Fibroblast of lung (primary cell): Measurements from ENCODE around the gene RAP1GAP2. TPM values are rescaled to one million over a fixed set of nuclear protein-coding genes. Genes with fewer than 3 reads are reported as not detected.

Experiments used
- DNase-seq, 2 donors: peaks; one replicate each; pipeline versions ENCODE4 v3.0.0 to v3.0.0-alpha.2; 2010; ENCODE audit warnings: low read depth in 2 of 2
- H2AFZ ChIP-seq: 2 replicates; pipeline ENCODE4 v1.5.1; 2012; ENCODE audit warnings: low read length, control low read depth, inconsistent platforms
- H3K27ac ChIP-seq: 2 replicates; pipeline ENCODE4 v1.5.1; 2011; ENCODE audit warnings: low read length, control low read depth; ENCODE audit not compliant: insufficient read depth
- H3K27me3 ChIP-seq: 2 replicates; pipeline ENCODE4 v1.5.1; 2011; ENCODE audit warnings: mild to moderate bottlenecking, low read length; ENCODE audit not compliant: control insufficient read depth, insufficient read depth
- H3K36me3 ChIP-seq: 2 replicates; pipeline ENCODE4 v1.5.1; 2011; ENCODE audit warnings: low read length; ENCODE audit not compliant: control insufficient read depth, insufficient read depth
- H3K4me1 ChIP-seq: 2 replicates; pipeline ENCODE4 v1.5.1; 2011; ENCODE audit warnings: low read length; ENCODE audit not compliant: control insufficient read depth, insufficient read depth; ENCODE audit errors: extremely low read depth
- H3K4me2 ChIP-seq: 2 replicates; pipeline ENCODE4 v1.5.1; 2011; ENCODE audit warnings: low read length, control low read depth; ENCODE audit not compliant: insufficient read depth; ENCODE audit errors: extremely low read depth
- H3K4me3 ChIP-seq, 4 experiments: fragments of 200-600 bp in 1 of 4; sonication (generic) in 1 of 4; replicated peaks in 1 of 4; 2 replicates each; pipeline ENCODE4 v1.5.1; 2011 to 2016; ENCODE audit warnings: low read length in 4 of 4, low read depth in 3 of 4, mild to moderate bottlenecking in 3 of 4, control low read depth in 2 of 4, inconsistent platforms in 1 of 4, mixed read lengths in 1 of 4; ENCODE audit not compliant: insufficient read depth in 1 of 4; ENCODE audit errors: control extremely low read depth in 1 of 4
- H3K79me2 ChIP-seq: 2 replicates; pipeline ENCODE4 v1.5.1; 2012; ENCODE audit warnings: mild to moderate bottlenecking, low read length, inconsistent platforms; ENCODE audit not compliant: control insufficient read depth, insufficient read depth
- H3K9ac ChIP-seq: 2 replicates; pipeline ENCODE4 v1.5.1; 2011; ENCODE audit warnings: mild to moderate bottlenecking, low read length, control low read depth; ENCODE audit not compliant: insufficient read depth
- H3K9me3 ChIP-seq: 2 replicates; pipeline ENCODE4 v1.5.1; 2012; ENCODE audit warnings: low read depth, low read length; ENCODE audit not compliant: control insufficient read depth, insufficient read depth
- H4K20me1 ChIP-seq: 2 replicates; pipeline ENCODE4 v1.5.1; 2011; ENCODE audit warnings: low read length; ENCODE audit not compliant: control insufficient read depth, insufficient read depth; ENCODE audit errors: extremely low read depth
- CTCF ChIP-seq, 2 donors: IDR thresholded peaks in 1 of 2; conservative IDR thresholded peaks in 1 of 2; 1 replicate in 1 of 2; 2 replicates in 1 of 2; pipeline ENCODE4 v1.5.1; 2011 to 2012; ENCODE audit warnings: low read length in 2 of 2, control low read depth in 1 of 2, inconsistent platforms in 1 of 2, low read depth in 1 of 2, mild to moderate bottlenecking in 1 of 2
- EZH2 ChIP-seq: IDR thresholded peaks from 2 replicates; pipeline ENCODE4 v1.5.1; 2012; ENCODE audit warnings: low read length, control low read depth, mild to moderate bottlenecking; ENCODE audit errors: missing control alignments
- polyA plus RNA-seq, 2 donors: library from polyadenylated mRNA; depleted of rRNA in 1 of 2; stranded (reverse) in 1 of 2; unstranded in 1 of 2; fragments of >200 nt; gene quantifications; 2 replicates each; pipeline ENCODE4 v1.2.1, GENCODE V29; 2011 to 2012; ENCODE audit warnings: missing spikeins in 1 of 2
- total RNA-seq: library from RNA; depleted of rRNA; stranded (reverse); fragments of >200 nt; gene quantifications from 2 replicates; pipeline ENCODE4 v1.2.1, GENCODE V29; 2014

The RAP1GAP2 gene
- total and polyA plus RNA-seq, 2 donors (not counting 1 experiment from before 2014, with no cell fraction given) = 0.33 to 0.99 TPM

GRCh38 chr17:2947996-2948550, 151.8 kb downstream of the RAP1GAP2 start:
- DNase-seq = no peak
- H3K9me3 ChIP-seq = no peaks in the 10 kb centered on the region
- no peaks in the 10 kb centered on the region for H3K27me3 ChIP-seq

GRCh38 chr17:2948721-2949468, 152.7 kb downstream of the RAP1GAP2 start:
- TF ChIP-seq EZH2 (no peak), CTCF (conservative IDR thresholded peaks at IDR 0.05 in 1 of 2, IDR thresholded peaks at IDR 0.05 in 1 of 2; ENCODE audit: low read depth in 1 of 2, low read length in 2 of 2) (no peak)

More at GRCh38 chr17:2947996-2948550, 151.8 kb downstream of the RAP1GAP2 start:
- Histone ChIP-seq H3K4me3 (no peak overlapping the region), H2AFZ (no peak overlapping the region), H3K27ac (no peak overlapping the region), H3K4me2 (no peak overlapping the region), H3K79me2 (no peaks in the 10 kb centered on the region), H4K20me1 (no peaks in the 10 kb centered on the region), H3K36me3 (no peaks in the 10 kb centered on the region), H3K9ac (no peak overlapping the region), H3K4me1 (no peaks in the 10 kb centered on the region)
- no peak for TF ChIP-seq CTCF (conservative IDR thresholded peaks at IDR 0.05 in 1 of 2, IDR thresholded peaks at IDR 0.05 in 1 of 2; ENCODE audit: low read depth in 1 of 2, low read length in 2 of 2)
- TF ChIP-seq EZH2 = no peak

GRCh38 chr17:2949469-2950044, 153.3 kb downstream of the RAP1GAP2 start:
- H3K79me2 ChIP-seq = no peaks in the 10 kb centered on the region
- peak; percentile 68 to 74 for DNase-seq
- no peak overlapping the region for H3K4me2 ChIP-seq
- H3K9ac ChIP-seq = no peak overlapping the region
- H3K27me3 ChIP-seq = no peaks in the 10 kb centered on the region
- H3K36me3 ChIP-seq = no peaks in the 10 kb centered on the region
- no peaks in the 10 kb centered on the region for H4K20me1 ChIP-seq
- H3K27ac ChIP-seq = no peak overlapping the region
- no peak overlapping the region for H2AFZ ChIP-seq
- no peak overlapping the region for H3K4me3 ChIP-seq
- H3K4me1 ChIP-seq = no peaks in the 10 kb centered on the region
- no peak for TF ChIP-seq EZH2
- no peak for TF ChIP-seq CTCF (conservative IDR thresholded peaks at IDR 0.05 in 1 of 2, IDR thresholded peaks at IDR 0.05 in 1 of 2; ENCODE audit: low read depth in 1 of 2, low read length in 2 of 2)
- H3K9me3 ChIP-seq = no peaks in the 10 kb centered on the region

More at GRCh38 chr17:2948721-2949468, 152.7 kb downstream of the RAP1GAP2 start:
- no peaks in the 10 kb centered on the region for H3K79me2 ChIP-seq
- no peak overlapping the region for H3K9ac ChIP-seq
- H2AFZ ChIP-seq = no peak overlapping the region
- no peak overlapping the region for H3K4me2 ChIP-seq
- no peak overlapping the region for H3K4me3 ChIP-seq
- no peak overlapping the region for H3K27ac ChIP-seq
- no peaks in the 10 kb centered on the region for H3K9me3 ChIP-seq
- H3K27me3 ChIP-seq = no peaks in the 10 kb centered on the region
- H3K4me1 ChIP-seq = no peaks in the 10 kb centered on the region
- no peaks in the 10 kb centered on the region for H3K36me3 ChIP-seq
- H4K20me1 ChIP-seq = no peaks in the 10 kb centered on the region
- no peak for DNase-seq
